Fibroblast of lung (primary cell): ENCODE data around the gene ARMC10.

ENCODE experiments used
- EZH2 ChIP-seq: IDR thresholded peaks from 2 replicates; pipeline ENCODE4 v1.5.1; 2012; ENCODE audit warnings: low read length, control low read depth, mild to moderate bottlenecking; ENCODE audit errors: missing control alignments
- TF ChIP-seq, protein P1 (sequence below), 2 donors: IDR thresholded peaks in 1 of 2; conservative IDR thresholded peaks in 1 of 2; 1 replicate in 1 of 2; 2 replicates in 1 of 2; pipeline ENCODE4 v1.5.1; 2011 to 2012; ENCODE audit warnings: low read length in 2 of 2, control low read depth in 1 of 2, inconsistent platforms in 1 of 2, low read depth in 1 of 2, mild to moderate bottlenecking in 1 of 2

DNA sequence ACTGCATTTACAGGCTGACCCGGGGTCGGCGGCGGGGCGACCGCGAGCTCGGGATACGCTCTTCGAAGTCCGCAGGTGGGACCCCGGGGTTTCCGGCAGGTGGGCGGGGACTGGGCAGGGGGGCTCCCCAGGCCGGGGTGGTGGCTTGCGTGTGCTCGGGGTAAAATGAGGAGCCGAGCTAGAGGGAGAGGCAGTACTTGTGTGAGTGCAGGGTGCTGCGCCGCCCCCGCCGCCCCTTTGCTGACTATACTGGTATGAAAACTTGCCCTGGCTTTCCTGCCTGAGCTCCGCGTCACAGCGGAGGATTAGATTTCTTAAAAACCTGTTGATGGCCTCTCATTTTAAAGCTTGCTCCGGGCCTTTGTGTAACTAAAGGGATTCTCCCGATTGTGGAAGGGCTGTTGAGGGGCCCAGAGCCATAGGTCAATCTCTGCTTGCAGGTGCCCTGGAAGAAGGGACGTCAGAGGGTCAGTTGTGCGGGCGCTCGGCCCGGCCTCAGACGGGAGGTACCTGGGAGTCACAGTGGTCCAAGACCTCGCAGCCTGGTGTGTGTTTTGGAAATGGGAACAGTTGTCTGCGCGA lies 488 bp downstream of the ARMC10 start:
- TF ChIP-seq, protein P1, sequence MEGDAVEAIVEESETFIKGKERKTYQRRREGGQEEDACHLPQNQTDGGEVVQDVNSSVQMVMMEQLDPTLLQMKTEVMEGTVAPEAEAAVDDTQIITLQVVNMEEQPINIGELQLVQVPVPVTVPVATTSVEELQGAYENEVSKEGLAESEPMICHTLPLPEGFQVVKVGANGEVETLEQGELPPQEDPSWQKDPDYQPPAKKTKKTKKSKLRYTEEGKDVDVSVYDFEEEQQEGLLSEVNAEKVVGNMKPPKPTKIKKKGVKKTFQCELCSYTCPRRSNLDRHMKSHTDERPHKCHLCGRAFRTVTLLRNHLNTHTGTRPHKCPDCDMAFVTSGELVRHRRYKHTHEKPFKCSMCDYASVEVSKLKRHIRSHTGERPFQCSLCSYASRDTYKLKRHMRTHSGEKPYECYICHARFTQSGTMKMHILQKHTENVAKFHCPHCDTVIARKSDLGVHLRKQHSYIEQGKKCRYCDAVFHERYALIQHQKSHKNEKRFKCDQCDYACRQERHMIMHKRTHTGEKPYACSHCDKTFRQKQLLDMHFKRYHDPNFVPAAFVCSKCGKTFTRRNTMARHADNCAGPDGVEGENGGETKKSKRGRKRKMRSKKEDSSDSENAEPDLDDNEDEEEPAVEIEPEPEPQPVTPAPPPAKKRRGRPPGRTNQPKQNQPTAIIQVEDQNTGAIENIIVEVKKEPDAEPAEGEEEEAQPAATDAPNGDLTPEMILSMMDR (conservative IDR thresholded peaks at IDR 0.05 in 1 of 2, IDR thresholded peaks at IDR 0.05 in 1 of 2; ENCODE audit: low read depth in 1 of 2, low read length in 2 of 2) = no peak
- no peak for TF ChIP-seq EZH2
